Common myeloid progenitor, CD34-positive (primary cell): ENCODE measurements around the gene EIF3K.

Source experiments
- CTCF ChIA-PET: fragments of 350-600 bp; sonication (Branson Sonifier 250); formaldehyde crosslinking; loops from one replicate; lab custom pipeline; 2021; ENCODE audit warnings: antibody characterized with exemption; lab: Charles Lee
- POLR2A ChIA-PET: fragments of 350-600 bp; sonication (Branson Sonifier 250); formaldehyde crosslinking; loops from one replicate; lab custom pipeline; 2021; ENCODE audit warnings: antibody characterized with exemption; lab: Charles Lee
- DNase-seq, 3 donors: peaks; one replicate each; pipeline versions ENCODE4 v3.0.0 to v3.0.0-alpha.2; 2013
- H3K27ac ChIP-seq, 2 experiments: 1 replicate in 1 of 2; 2 replicates in 1 of 2; pipeline ENCODE4 v1.7.0; 2013; ENCODE audit warnings: inconsistent platforms in 2 of 2, low read length in 2 of 2, mild to moderate bottlenecking in 2 of 2, low read depth in 1 of 2, moderate library complexity in 1 of 2; ENCODE audit not compliant: severe bottlenecking in 2 of 2, insufficient read depth in 1 of 2, poor library complexity in 1 of 2
- H3K27me3 ChIP-seq, 5 experiments: replicated peaks in 2 of 5; 1 replicate in 3 of 5; 2 replicates in 2 of 5; pipeline versions ENCODE4 v1.6.1 to v1.7.0; 2013; ENCODE audit warnings: low read length in 4 of 5, mild to moderate bottlenecking in 2 of 5, moderate library complexity in 2 of 5, inconsistent platforms in 1 of 5; ENCODE audit not compliant: insufficient read depth in 5 of 5, control insufficient read depth in 4 of 5
- H3K36me3 ChIP-seq, 4 experiments: 1 replicate in 2 of 4; 2 replicates in 2 of 4; pipeline versions ENCODE4 v1.6.1 to v1.7.0; 2013; ENCODE audit warnings: low read length in 3 of 4, control low read depth in 1 of 4, mild to moderate bottlenecking in 1 of 4; ENCODE audit not compliant: control insufficient read depth in 4 of 4, insufficient read depth in 4 of 4
- H3K4me1 ChIP-seq, 4 experiments: 1 replicate in 3 of 4; 2 replicates in 1 of 4; pipeline versions ENCODE4 v1.6.1 to v1.7.1; 2013; ENCODE audit warnings: low read length in 3 of 4, mild to moderate bottlenecking in 3 of 4, control low read depth in 1 of 4, inconsistent platforms in 1 of 4, moderate library complexity in 1 of 4; ENCODE audit not compliant: control insufficient read depth in 4 of 4, insufficient read depth in 4 of 4; ENCODE audit errors: control extremely low read depth in 1 of 4
- H3K4me3 ChIP-seq, 7 experiments: 1 replicate in 4 of 7; 2 replicates in 3 of 7; pipeline versions ENCODE4 v1.5.1 to v1.7.0; 2013; ENCODE audit warnings: mild to moderate bottlenecking in 7 of 7, low read length in 6 of 7, moderate library complexity in 6 of 7, inconsistent platforms in 2 of 7, low read depth in 2 of 7, control low read depth in 1 of 7; ENCODE audit not compliant: insufficient read depth in 4 of 7, control insufficient read depth in 1 of 7; ENCODE audit errors: extremely low read depth in 1 of 7
- H3K9me3 ChIP-seq, 5 experiments: 1 replicate in 4 of 5; 2 replicates in 1 of 5; pipeline versions ENCODE4 v1.6.1 to v1.7.1; 2013; ENCODE audit warnings: low read length in 4 of 5, mild to moderate bottlenecking in 2 of 5, inconsistent platforms in 1 of 5, low read depth in 1 of 5, moderate library complexity in 1 of 5; ENCODE audit not compliant: control insufficient read depth in 4 of 5, insufficient read depth in 2 of 5; ENCODE audit errors: control extremely low read depth in 1 of 5
- WGBS: methylation state at CpG from one replicate; pipeline ENCODE4 v1.1.5; 2013; ENCODE audit not compliant: insufficient coverage; 5-methylcytosine and 5-hydroxymethylcytosine counted together

The EIF3K gene

DNA sequence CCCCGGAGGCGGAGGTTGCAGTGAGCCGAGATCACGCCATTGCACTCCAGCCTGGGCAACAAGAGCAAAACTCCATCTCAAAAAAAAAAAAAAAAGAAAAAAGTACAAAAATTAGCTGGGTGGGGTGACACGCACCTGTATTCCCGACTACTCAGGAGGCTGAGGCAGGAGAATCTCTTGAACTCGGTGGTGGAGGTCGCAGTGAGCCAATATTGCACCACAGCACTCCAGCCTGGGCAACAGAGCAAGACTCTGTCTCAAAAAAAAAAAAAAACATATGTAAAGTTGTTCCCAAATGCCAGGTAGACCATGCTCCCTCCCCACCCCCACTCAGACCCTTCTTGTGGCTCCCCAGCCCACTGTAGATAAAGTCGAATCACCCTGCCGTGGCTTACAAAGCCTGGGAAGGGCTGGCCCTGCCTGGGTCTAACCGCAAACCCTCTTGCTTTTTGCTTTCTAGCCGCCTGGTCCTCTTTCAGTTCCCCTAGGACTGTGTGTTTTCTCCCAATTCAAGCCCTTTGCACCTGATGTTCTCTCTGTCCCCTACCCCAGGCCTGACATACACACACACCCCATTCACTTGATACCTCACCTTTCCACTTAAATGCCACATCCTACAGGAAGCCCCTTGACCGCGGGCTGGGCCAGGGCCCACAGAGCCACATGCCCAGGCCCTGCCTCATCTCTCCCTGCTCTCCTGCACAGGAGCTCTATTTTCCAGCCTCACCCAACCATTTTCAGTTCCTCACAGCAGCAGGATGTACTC is 35.6 kb upstream of the EIF3K start:
- no peak overlapping the region for H3K4me3 ChIP-seq
- CTCF ChIA-PET = no interaction called here
- no peaks in the 10 kb centered on the region for H3K4me1 ChIP-seq
- no peaks in the 10 kb centered on the region for H3K9me3 ChIP-seq
- 77% methylated on average over 10 of the region's 14 CpGs for WGBS
- peaks cover 0 to 9% (median 6%) of the 10 kb centered on the region in 4 experiments for H3K36me3 ChIP-seq
- DNase-seq = no peak
- H3K27ac ChIP-seq = no peak overlapping the region
- H3K27me3 ChIP-seq = no peaks in the 10 kb centered on the region
- POLR2A ChIA-PET = no interaction called here

DNA sequence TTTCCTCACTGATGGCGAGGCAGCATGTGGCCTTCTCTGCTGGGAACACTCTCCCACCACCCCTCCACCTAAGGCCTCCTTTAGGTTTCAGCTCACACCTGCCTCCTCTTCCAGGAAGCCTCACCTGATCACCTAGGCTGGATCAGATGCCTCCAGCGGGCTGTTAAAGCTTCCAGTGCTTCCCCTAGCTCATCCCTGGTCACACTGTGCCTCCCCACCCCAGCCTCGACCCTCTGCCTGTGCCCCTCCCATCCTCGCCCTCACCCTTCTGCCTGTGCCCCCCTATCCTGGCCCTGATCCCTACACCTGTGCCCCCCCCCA is 35.0 kb upstream of the EIF3K start:
- ChIA-PET POLR2A (no interaction called here), CTCF (no interaction called here)
- H3K36me3 ChIP-seq = peaks cover 0 to 10% (median 6%) of the 10 kb centered on the region in 4 experiments
- no peak overlapping the region for H3K4me3 ChIP-seq
- 77% methylated on average over 2 of the region's 4 CpGs for WGBS
- H3K27me3 ChIP-seq = no peaks in the 10 kb centered on the region
- no peaks in the 10 kb centered on the region for H3K4me1 ChIP-seq
- H3K27ac ChIP-seq = no peak overlapping the region
- no peaks in the 10 kb centered on the region for H3K9me3 ChIP-seq
- DNase-seq = no peak

GRCh38 chr19:38587562-38587961 is 31.4 kb upstream of the EIF3K start:
- POLR2A ChIA-PET = no interaction called here
- no peaks in the 10 kb centered on the region for H3K27me3 ChIP-seq
- no peak for DNase-seq
- H3K4me1 ChIP-seq = no peaks in the 10 kb centered on the region
- H3K4me3 ChIP-seq = no peak overlapping the region
- 100% methylated on average over 2 of the region's 2 CpGs for whole genome bisulfite sequencing
- H3K27ac ChIP-seq = no peak overlapping the region
- H3K36me3 ChIP-seq = peaks cover 0 to 19% (median 9%) of the 10 kb centered on the region in 4 experiments
- CTCF ChIA-PET = no interaction called here
- no peaks in the 10 kb centered on the region for H3K9me3 ChIP-seq

DNA sequence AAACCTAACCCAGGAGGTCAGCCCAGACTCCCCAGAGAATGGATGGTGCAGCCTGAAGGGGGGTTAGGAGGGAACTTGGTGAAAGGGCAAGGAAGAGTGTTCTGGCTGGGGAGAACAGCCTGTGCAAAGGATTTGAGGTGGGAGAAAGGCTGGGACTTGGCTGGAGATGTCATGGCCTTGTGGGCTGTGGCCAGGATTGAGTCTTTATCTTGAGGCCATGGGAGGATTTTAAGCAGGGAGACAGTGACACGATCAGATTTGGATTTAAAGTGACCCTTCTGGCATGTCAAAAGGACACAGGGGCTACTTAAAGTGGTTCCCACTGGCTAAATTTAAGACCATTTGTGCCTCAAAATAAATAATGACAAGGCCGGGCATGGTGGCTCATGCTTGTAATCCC is 30.9 kb upstream of the EIF3K start:
- Histone ChIP-seq H3K4me1 (no peaks in the 10 kb centered on the region), H3K27ac (no peak overlapping the region), H3K36me3 (peaks cover 2 to 21% (median 9%) of the 10 kb centered on the region in 4 experiments), H3K27me3 (no peaks in the 10 kb centered on the region), H3K9me3 (no peaks in the 10 kb centered on the region), H3K4me3 (no peak overlapping the region)
- DNase-seq = no peak
- CTCF ChIA-PET = no interaction called here
- POLR2A ChIA-PET = no interaction called here
- 100% methylated on average over 2 of the region's 2 CpGs for WGBS

DNA sequence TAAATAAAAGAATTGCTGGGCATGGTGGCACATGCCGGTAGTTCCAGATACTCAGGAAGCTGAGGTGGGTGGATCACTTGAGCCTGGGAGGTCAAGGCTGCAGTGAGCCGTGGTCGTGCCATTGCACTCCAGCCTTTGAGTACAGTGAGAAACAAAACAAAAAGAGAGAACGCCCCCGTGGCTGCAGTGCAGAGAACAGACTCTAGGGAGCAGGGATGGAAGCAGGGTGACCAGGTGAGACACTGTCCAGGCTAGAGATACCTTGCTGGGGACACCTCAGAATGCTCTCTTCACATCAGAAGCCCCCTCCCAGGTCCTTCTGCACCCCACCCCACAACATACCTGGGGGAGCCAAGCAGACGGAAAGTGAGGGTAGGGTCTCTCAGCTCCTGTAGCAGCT is 26.0 kb upstream of the EIF3K start:
- no peak overlapping the region for H3K4me3 ChIP-seq
- no peaks in the 10 kb centered on the region for H3K27me3 ChIP-seq
- 95% methylated on average over 5 of the region's 6 CpGs for WGBS
- no peaks in the 10 kb centered on the region for H3K4me1 ChIP-seq
- H3K36me3 ChIP-seq = peaks cover 4 to 52% (median 19%) of the 10 kb centered on the region in 4 experiments
- no peaks in the 10 kb centered on the region for H3K9me3 ChIP-seq
- ChIA-PET POLR2A (no interaction called here), CTCF (no interaction called here)
- no peak overlapping the region for H3K27ac ChIP-seq
- DNase-seq = no peak

- H3K4me1 ChIP-seq = no peaks in the 10 kb centered on the region
- peaks cover 0 to 52% (median 17%) of the 10 kb centered on the region in 4 experiments for H3K36me3 ChIP-seq
- H3K27me3 ChIP-seq = no peaks in the 10 kb centered on the region
- 88% methylated on average over 46 of the region's 55 CpGs for WGBS
- H3K27ac ChIP-seq = no peak overlapping the region
- H3K4me3 ChIP-seq = no peak overlapping the region
- H3K9me3 ChIP-seq = no peaks in the 10 kb centered on the region
- CTCF ChIA-PET = no interaction called here
- POLR2A ChIA-PET = no interaction called here
- DNase-seq = peak in 1 of 3 donors; percentile 9
Measured at GRCh38 chr19:38596057-38596981, 22.7 kb upstream of the EIF3K start.

GRCh38 chr19:38597075-38597474 is 21.9 kb upstream of the EIF3K start:
- ChIA-PET POLR2A (no interaction called here), CTCF (no interaction called here)
- Histone ChIP-seq H3K27me3 (no peaks in the 10 kb centered on the region), H3K9me3 (no peaks in the 10 kb centered on the region), H3K27ac (no peak overlapping the region), H3K4me3 (no peak overlapping the region), H3K4me1 (no peaks in the 10 kb centered on the region), H3K36me3 (peaks cover 0 to 49% (median 15%) of the 10 kb centered on the region in 4 experiments)
- no peak for DNase-seq
- WGBS = 98% methylated on average over 8 of the region's 11 CpGs
